GM21786 (cell line): ENCODE data around the gene TBC1D32.
"Not testable (repeated sequence)": the region's sequence is repeated elsewhere in the genome, so short reads cannot be mapped to it uniquely, and the experiment has no call there.

ENCODE experiments used
- ATAC-seq: cut with Tn5 transposase; IDR thresholded peaks from one replicate; pipeline ENCODE4 v1.9.1; 2021; ENCODE audit not compliant: unreplicated experiment

Gene TBC1D32

DNA sequence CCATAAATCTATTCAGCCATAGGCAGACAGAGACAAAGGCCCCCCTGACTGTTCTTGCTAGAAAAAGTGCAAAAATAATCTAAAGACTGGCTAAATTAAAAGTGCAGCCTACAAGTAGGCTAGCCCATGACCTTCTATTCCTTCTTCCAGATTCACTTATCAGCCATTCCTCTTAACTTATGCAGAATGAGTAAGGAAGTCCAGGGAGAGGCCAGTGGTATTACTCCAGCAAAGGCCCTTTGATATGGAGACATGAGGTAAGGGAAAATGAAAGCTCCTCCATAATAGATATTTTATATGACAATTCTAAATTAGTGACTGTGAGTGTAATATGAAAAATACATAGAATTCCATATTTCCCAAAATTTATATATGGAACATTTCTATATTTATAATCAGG lies 199.4 kb downstream of the TBC1D32 start:
- no peak for ATAC-seq

DNA sequence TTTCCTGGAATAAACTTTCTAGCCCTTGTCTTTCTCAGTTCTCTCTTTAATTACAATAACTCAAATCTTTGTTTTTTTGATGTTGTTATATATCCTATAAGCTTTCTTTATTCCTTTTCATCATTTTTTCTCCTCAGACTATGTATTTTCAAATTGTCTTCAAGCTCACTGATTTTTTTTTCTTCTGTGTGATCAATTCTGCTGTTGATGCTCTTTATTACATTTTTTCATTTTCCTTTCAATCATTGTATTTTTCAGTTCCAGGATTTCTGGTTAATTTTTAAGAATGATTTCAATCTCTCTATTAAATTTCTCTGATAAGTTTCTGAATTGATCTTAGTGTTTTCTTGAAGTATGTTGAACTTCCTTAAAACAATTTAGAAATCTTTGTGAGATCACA lies 209.7 kb downstream of the TBC1D32 start:
- ATAC-seq: no peak

DNA sequence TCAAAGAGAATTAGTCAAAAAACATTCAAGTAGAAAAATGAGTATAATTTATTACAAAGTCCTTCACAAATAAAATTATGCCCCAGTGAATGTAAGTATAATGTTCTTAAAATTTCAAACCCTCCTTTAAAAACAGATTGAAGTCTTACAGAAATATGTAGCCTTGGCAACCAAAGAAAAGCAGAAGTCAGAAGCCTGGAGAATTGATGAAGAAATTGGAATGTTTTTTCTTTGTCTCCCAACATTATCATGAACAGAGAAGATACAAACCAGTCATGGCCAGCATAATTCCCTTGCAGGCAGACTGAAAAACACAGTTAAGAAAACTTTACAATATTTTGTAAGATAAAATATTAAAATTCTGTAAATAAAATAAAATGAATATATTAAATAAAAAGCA lies 221.9 kb downstream of the TBC1D32 start:
- ATAC-seq: no peak

DNA sequence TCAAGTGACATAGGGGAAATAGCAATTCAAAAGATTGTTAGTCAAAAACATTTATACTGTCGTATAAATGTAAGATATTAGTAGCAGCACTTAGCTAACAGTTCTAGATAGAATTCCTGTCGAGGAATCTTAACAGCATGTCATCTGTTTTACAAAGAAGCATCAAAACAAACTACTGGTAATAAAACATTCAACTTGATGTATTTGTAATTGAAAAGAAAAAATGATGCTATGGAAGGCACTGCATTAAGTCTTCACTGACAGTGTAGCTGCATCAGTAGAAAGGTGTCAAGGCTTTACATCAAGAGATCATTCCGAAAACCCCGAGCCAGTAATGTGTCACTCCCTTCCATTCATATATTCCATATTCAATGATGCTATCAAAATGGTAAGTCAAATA lies 223.5 kb downstream of the TBC1D32 start:
- no peak for ATAC-seq

DNA sequence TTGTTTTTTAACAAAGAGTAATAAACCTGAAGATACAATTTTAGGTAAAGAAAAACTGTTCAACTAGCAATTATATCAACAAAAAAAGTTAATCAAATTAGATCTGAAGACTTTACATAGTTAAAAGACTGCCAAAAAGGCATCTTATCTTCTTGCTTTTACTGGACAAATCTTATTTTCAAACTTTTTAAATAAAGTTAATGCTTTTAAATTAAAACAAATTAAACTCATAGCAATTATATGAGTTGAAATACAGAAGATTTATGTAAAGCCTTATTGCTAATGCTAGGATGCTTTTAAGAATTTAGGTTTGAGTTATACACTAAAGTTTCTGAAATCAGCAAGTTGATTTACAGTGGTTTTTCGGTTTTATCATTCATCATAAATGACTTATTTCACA lies 227.3 kb downstream of the TBC1D32 start:
- no peak for ATAC-seq

DNA sequence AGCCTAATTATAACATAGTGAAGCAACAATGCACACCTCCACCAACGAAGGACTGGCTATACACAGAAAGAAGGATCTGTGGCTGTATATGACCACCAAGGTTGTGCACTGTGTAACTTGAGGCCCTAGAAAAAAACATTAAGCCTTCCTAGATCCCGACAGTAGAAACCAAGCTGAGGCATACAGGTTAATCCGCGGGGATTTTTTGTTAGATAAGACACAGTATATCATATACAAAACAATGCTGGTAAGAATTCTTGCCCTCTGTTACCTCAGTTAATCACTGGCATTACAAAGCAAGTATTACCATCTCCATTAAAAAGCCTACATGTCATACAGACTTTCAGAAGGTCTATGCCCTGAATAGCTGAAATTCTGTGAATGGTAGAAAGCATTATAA lies 228.8 kb downstream of the TBC1D32 start:
- no peak for ATAC-seq

DNA sequence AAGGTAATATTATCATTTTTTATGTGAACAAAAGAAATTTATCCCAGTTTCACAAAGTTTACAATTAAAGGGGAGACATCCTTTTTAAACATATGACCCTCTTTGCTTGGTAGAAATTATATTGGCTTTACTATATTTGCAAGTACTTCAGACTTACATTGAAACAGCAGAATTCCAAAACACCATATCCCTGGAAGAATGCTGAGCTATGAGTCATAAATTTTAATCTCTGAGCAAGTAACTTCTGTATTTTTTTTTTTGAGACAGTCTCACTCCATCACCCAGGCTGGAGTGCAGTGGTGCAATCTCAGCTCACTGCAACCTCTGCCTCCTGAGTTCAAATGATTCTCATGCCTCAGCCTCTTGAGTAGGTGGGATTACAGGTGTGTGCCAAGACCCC lies 240.4 kb downstream of the TBC1D32 start:
- no peak for ATAC-seq

DNA sequence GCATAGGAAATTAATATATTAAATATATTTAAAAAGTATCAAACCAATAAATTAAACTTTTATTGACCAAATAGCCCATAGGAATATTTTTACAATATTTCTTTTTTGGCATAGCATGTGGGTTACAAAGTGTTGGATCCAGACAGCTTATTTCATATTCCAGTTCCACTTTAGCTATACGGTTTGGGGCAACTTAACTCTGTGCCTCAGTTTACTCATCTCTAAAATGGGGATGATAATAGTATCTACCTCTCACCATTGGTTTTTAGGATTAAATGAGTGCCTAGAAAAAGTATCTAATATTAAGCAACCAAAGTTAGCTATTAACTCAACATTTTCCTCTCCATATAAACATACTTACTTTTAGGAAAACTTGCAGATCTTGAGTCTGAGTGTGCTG lies 243.8 kb downstream of the TBC1D32 start:
- no peak for ATAC-seq

DNA sequence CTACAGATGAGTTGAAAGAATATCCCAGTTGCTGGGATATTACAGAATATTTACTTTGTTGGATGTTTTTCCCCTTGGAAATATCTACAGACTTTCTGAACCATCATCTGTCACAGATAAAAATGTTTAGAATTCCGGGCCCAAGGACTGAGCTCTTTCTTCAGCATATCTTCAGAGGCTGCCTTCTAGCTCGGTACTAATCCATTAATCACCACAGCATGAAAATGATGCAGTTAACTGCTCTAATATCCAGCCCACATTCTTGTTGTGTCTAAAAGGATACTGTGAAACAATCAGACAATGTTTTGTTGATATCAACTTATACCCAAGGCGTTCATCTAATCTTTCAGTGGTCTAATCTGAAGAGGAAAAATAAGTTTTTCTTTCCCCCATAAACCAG lies 247.4 kb downstream of the TBC1D32 start:
- ATAC-seq: no peak

DNA sequence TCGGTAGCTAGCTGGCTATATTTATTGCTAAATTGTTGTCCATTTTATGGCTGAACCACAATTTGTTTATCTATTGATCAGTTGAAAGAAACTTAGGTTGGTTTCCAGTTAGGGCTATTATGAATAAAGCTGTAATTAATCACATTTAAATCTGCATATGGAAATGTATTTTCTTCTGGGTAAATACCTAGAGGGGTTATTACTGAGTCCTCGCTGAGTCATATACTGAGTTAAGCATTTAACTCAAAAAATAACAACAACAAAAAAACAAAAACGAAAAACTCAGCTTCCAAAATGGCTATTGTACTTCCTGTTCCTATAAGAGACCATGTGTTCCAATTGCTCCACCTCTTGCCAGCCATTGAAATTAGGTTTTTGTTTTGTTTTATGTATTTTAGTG lies 258.2 kb downstream of the TBC1D32 start:
- ATAC-seq: no peak

DNA sequence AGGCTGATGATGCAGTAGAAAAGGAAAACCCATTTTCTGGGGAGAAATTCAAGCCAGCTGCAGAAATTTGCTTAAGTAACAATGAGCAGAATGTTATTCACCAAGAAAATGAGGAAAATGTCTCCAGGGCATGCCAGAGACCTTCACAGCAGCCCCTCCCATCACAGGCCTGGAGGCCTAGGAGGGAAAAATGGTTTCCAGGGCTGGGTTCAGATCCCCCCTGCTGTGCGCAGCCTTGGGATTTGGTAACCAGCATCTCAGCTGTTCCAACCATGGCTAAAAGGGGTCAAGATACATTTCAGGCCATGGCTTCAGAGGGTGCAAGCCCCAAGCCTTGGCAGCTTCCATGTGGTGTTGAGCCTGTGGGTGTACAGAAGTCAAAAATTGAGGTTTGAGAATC lies 265.5 kb downstream of the TBC1D32 start:
- ATAC-seq: not testable (repeated sequence)

DNA sequence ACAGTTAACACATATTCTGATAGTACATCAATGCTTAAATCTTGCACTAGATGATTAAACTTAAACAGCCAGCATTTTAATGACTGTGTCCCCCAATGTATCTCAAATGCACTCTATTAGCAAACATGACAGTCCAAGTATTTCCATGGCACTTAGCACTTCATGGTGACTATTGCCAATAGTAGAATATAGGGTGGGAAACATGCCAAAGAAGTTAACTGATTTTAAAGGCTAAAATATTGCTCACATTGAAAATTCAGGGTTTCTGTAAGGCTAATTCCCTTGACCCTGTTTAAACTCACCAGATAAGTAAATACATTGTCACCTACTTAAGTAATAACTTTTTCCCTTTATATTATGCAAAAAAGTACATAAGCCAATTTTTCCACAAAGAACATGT lies 266.9 kb downstream of the TBC1D32 start:
- ATAC-seq: no peak

DNA sequence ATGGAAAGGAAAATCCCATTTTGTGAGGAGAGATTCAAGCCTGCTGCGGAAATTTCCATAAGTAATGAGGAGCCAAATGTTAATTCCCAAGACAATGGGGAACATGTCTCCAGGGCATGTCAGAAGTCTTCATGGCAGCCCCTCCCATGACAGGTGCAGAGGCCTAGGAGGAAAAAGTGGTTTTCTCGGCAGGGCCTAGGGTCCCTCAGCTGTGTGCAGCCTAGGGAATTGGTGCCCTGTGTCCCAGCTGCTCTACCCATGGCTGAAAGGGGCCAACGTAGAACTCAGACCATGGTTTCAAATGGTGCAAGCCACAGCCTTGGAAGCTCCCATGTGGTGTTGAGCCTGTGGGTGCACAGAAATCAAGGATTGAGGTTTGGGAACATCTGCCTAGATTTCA lies 269.9 kb downstream of the TBC1D32 start:
- ATAC-seq: no peak

DNA sequence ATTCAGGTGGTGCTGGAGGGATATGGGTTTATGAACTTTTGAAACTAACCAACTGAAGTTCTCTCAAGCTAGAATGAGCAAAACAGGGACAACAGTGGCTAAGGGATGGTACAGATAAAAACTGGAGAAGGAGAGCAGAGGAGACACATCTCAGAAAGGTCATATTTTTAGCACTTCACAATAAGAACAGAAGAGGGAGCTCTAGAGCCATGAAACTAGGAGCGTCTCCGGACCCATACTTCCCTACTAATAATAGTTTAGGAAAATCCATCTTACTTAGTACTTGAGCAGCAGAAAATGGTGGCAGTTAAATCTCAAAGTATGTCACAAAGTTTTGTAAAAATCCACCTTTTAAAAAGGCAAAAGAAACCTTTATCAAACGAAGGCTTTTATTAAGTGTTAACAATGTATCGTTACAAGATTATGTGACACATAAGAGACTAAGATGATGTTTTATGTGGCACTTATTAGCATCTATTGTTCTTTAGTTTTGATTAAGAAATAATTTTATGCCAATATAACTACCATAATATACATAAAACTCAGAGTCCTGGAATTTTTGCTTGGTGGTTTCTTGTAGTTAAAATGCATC lies 278.6 kb downstream of the TBC1D32 start:
- ATAC-seq: peak; percentile 86

DNA sequence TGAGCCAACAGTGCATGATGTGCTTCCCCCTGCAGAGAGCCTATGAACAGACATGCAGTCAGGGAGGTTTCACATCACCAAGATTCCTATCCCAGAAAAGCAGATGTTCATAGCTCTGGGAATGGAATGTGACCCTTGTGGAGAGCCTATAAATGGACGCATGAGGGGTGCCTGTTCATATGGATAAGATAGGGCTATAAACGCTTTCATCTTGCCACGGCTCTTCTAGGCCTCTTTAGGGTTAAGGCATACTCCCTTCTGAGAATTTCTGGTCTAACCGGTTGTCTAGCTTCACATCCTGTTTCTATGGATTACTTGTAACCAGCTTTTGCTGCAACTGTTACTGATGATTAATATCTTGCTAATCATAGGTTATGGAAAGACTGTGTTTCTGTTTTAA lies 285.7 kb downstream of the TBC1D32 start:
- not testable (repeated sequence) for ATAC-seq

DNA sequence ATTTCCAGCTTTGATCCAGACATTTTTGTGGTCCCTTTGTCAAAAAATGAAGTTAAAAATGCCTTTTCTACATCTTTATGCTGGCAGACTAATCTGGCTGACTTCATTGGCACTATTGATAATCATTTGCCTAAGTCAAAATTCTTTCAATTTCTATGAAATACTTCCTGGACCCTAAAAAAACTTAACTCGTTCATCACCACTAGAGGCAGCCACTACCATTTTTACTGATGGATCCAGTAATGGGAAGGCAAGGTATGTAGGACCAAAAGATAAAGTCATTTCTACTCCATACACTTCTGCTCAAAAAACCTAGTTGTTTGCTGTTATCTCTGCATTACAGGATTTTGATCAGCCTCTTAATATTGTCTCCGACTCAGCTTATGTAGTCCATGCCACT lies 289.4 kb downstream of the TBC1D32 start:
- ATAC-seq: not testable (repeated sequence)

DNA sequence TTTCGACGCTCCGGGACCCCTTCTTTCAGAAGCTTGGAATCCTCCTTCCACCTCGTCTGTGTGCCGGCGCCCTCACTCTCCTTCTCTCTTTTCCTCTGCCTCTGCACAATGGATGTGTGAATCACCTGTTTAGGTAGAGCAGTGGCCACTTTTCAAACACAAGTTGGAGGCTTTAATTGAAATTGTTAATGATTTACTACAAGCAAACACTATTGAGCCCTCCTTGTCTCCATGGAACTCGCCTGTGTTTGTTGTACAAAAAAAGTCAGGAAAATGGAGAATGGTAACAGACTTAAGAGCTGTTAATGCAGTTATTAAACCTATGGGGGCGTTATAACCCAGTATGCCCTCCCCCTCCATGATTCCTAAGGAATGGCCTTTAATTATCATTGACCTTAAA lies 290.6 kb downstream of the TBC1D32 start:
- not testable (repeated sequence) for ATAC-seq

DNA sequence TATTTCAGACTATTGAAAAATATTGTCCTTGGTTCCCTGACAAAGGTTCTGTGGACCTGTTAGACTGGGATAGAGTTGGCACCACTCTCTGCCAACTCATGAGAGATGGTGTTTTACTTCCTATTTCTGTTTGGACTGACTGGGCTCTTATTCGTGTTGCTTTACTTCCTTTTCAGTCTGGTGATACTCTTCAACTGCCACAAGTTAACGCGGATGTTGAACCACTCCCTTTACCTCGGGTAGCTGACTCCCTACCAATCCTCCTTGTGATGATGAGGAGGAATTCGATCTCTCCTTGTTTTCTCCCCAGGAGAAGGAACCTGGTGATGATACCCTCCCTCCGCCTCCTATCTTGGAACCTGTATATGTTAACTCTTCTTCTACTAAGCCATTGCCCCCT lies 291.1 kb downstream of the TBC1D32 start:
- not testable (repeated sequence) for ATAC-seq

DNA sequence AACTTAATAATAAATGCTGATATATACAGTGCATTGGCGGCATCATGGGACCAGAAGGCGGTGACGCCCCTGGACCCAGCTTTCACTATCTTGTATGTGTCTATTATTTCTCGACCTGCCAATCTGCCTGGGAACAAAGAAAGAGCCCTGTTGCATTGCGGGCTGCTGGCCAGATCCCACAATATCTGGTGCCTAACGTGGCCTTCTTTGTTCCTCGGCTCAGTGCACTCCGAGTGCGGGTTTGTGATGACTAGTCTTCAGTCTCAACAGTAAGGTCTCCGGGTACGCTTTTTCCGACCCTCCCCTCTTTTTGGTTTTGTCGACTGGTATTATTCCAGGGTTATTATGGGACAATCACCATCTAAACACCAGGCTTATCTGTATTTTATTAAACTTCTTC lies 291.5 kb downstream of the TBC1D32 start:
- ATAC-seq: no peak

DNA sequence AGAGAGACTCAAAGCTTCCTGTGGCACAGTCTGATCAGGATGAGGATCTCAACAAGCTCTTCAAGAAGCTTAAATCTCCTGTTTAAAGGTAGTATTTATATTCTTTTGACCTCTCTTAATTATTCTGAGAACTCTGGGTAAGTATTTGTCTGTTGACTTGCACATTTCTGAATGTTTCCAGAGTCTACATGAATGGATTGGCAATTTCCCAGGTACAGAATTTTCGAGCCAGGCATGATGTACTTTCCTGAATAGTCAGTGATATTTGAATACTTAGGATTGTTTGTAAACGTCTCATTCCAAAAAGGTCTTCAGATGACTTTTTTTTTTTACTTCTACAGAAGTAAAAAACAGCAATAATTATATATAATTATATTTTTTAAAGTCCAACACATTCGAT lies 293.4 kb downstream of the TBC1D32 start:
- no peak for ATAC-seq

DNA sequence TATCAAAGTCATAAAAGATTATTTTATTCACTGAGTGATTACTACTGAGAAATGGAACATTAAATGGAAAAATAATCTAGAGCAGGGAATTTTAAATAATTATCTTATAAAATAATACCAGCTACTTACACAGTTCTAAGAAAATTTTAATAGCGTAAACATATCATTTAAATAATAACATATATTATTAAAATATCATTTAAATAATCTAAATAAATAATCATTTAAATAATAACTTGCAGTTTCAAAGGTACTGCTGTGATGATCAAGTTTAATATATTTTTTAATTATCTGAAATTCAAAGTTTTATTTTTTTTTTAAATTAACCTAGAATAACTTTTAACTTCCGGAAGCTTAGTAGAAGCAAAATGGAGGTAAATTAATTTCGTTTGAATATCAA lies 301.2 kb downstream of the TBC1D32 start:
- no peak for ATAC-seq

DNA sequence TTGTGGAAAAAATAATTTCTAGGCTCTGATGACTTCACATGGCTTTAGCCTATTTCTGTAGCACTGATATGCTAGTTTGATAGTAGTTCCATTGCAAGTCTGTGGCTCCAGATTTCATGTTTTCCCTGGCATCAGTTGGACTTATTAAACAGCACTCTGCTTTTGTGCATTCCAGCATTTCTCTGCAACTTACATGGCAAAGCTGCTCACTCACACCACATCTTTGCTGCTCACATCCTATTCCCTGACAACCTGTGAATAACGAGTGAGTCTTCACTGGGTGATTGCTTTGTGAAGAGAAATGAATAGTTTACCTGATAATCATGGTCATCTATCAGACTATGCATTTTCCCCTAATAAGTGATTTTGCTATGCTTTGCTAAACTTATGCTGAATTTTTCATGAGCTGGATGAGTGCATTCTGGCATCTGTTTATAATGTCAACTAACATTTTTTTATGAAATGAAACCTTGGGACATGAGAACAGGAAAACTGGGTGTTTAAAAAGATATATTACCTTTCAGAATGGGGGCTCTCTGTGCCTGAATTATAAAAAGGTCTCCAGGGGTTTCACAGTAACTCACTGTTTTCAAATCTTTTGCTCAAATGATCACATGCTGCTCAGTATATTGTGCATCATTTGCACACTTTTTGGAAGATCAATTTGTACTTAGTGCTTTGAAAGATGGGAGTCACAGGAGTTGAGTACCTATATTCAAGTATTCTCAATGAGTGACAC lies 301.8 kb downstream of the TBC1D32 start:
- no peak for ATAC-seq
